Fibroblast of lung (primary cell): ENCODE measurements around the gene SIK3.

ENCODE experiments used
- EZH2 ChIP-seq: IDR thresholded peaks from 2 replicates; pipeline ENCODE4 v1.5.1; 2012; ENCODE audit warnings: low read length, control low read depth, mild to moderate bottlenecking; ENCODE audit errors: missing control alignments
- TF ChIP-seq, protein P1 (sequence below), 2 donors: IDR thresholded peaks in 1 of 2; conservative IDR thresholded peaks in 1 of 2; 1 replicate in 1 of 2; 2 replicates in 1 of 2; pipeline ENCODE4 v1.5.1; 2011 to 2012; ENCODE audit warnings: low read length in 2 of 2, control low read depth in 1 of 2, inconsistent platforms in 1 of 2, low read depth in 1 of 2, mild to moderate bottlenecking in 1 of 2

DNA sequence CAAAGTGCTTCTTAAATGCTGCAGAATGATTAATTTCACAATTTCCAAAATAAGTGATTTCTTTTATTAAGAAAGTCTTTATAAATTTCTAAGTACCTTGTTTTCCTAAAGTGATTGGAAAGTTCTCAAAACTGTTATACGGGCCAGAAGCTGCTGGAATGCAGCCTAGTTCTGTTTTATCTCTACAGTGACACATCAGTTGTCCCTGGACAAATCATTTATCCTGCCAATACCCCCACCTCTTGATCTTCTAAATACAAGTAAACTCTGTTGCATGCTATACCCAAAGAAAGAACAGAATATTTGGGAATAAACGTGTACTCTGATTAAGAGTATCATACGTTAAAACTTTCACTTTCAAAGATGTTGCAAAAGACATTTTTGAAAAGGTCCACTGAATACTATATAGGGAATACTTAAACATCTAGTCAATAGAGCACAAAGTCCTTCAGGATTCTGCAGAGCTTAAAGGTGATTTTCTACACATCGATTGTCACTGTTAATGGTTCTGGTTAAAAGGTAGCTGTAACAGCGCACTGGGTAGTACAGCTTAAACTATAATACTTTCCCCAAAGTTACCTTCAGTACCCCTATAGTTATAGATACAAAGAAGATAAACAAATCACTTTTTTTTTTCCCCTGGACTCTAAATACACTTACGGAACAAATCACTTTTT lies 168.7 kb downstream of the SIK3 start:
- TF ChIP-seq, protein P1, sequence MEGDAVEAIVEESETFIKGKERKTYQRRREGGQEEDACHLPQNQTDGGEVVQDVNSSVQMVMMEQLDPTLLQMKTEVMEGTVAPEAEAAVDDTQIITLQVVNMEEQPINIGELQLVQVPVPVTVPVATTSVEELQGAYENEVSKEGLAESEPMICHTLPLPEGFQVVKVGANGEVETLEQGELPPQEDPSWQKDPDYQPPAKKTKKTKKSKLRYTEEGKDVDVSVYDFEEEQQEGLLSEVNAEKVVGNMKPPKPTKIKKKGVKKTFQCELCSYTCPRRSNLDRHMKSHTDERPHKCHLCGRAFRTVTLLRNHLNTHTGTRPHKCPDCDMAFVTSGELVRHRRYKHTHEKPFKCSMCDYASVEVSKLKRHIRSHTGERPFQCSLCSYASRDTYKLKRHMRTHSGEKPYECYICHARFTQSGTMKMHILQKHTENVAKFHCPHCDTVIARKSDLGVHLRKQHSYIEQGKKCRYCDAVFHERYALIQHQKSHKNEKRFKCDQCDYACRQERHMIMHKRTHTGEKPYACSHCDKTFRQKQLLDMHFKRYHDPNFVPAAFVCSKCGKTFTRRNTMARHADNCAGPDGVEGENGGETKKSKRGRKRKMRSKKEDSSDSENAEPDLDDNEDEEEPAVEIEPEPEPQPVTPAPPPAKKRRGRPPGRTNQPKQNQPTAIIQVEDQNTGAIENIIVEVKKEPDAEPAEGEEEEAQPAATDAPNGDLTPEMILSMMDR (conservative IDR thresholded peaks at IDR 0.05 in 1 of 2, IDR thresholded peaks at IDR 0.05 in 1 of 2; ENCODE audit: low read depth in 1 of 2, low read length in 2 of 2) = no peak
- no peak for TF ChIP-seq EZH2
